HL-60 (cell line): ENCODE measurements around the gene SERPINB13.

Experiments used
- DNase-seq, 2 experiments: peaks; one replicate each; pipeline ENCODE4 v3.0.0-alpha.2; 2010 to 2020; ENCODE audit warnings: low read depth in 1 of 2, low spot score in 1 of 2
- H3K27ac ChIP-seq: fragments of 250-450 bp; sonication (Bioruptor Pico); replicated peaks from 2 replicates; pipeline ENCODE4 v1.5.1; 2020; ENCODE audit warnings: mild to moderate bottlenecking, moderate library complexity
- H3K27me3 ChIP-seq: fragments of 250-450 bp; sonication (Bioruptor Pico); 2 replicates; pipeline ENCODE4 v1.5.1; 2021; ENCODE audit warnings: mild to moderate bottlenecking, moderate library complexity; ENCODE audit not compliant: insufficient read depth, poor library complexity, severe bottlenecking
- H3K4me3 ChIP-seq: replicated peaks from 2 replicates; pipeline ENCODE4 v1.5.1; 2011; ENCODE audit warnings: mild to moderate bottlenecking, control low read depth, low read length; ENCODE audit not compliant: insufficient read depth
- GABPA ChIP-seq: IDR thresholded peaks from 2 replicates; pipeline ENCODE4 v1.6.1; 2012; ENCODE audit warnings: low read depth
- POLR2AphosphoS5 ChIP-seq: IDR thresholded peaks from 2 replicates; pipeline ENCODE4 v1.6.1; 2012; ENCODE audit warnings: low read depth
- SPI1 ChIP-seq: IDR thresholded peaks from 2 replicates; pipeline ENCODE4 v1.6.1; 2012; ENCODE audit warnings: low read depth, mild to moderate bottlenecking, borderline replicate concordance
- long read RNA-seq: library from polyadenylated mRNA; unstranded; transcript quantifications from one replicate; pipeline ENCODE4 v2.0.0, GENCODE V29; 2020
- TF ChIP-seq, protein P1 (sequence below): IDR thresholded peaks from 2 replicates; pipeline ENCODE4 v1.6.1; 2012; ENCODE audit warnings: low read depth; ENCODE audit not compliant: insufficient replicate concordance
- TF ChIP-seq, protein P2 (sequence below): IDR thresholded peaks from one replicate; pipeline ENCODE4 v1.5.1; 2011; ENCODE audit warnings: low read length, control low read depth, inconsistent platforms; ENCODE audit not compliant: insufficient read depth

SERPINB13 gene, protein sequence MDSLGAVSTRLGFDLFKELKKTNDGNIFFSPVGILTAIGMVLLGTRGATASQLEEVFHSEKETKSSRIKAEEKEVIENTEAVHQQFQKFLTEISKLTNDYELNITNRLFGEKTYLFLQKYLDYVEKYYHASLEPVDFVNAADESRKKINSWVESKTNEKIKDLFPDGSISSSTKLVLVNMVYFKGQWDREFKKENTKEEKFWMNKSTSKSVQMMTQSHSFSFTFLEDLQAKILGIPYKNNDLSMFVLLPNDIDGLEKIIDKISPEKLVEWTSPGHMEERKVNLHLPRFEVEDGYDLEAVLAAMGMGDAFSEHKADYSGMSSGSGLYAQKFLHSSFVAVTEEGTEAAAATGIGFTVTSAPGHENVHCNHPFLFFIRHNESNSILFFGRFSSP
- long read RNA-seq: 0 reads

DNA sequence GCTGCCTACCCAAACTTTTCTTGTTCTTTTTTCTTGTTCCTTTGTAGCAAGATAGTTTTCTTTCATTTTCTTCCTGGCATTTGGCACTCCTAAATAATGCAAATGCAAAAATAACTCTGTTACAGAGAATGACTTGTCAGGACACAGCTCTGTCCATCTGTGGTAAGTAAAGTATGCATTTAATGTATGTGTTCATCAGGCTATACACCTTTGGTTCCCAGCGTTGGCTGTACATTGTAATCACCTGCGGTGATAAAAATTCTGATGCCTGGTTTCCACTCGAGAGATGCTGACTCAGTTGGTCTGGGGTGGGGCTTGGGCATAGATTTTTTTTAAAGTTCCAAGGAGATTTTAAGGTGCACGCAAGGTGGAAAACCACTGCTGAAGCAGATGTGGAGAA, at the start of gene SERPINB13:
SERPINB13 (plus strand) TSS at position 378 of the 400 bp plus-strand sequence. CDS start 1,325 bp downstream, outside the sequence.
- DNase-seq: no peak
- no peaks in the 10 kb centered on the region for H3K27me3 ChIP-seq
- no peak within 1 kb of the TSS for H3K4me3 ChIP-seq
- TF ChIP-seq GABPA: no peak
- no peak for TF ChIP-seq POLR2AphosphoS5
- TF ChIP-seq, protein P1, sequence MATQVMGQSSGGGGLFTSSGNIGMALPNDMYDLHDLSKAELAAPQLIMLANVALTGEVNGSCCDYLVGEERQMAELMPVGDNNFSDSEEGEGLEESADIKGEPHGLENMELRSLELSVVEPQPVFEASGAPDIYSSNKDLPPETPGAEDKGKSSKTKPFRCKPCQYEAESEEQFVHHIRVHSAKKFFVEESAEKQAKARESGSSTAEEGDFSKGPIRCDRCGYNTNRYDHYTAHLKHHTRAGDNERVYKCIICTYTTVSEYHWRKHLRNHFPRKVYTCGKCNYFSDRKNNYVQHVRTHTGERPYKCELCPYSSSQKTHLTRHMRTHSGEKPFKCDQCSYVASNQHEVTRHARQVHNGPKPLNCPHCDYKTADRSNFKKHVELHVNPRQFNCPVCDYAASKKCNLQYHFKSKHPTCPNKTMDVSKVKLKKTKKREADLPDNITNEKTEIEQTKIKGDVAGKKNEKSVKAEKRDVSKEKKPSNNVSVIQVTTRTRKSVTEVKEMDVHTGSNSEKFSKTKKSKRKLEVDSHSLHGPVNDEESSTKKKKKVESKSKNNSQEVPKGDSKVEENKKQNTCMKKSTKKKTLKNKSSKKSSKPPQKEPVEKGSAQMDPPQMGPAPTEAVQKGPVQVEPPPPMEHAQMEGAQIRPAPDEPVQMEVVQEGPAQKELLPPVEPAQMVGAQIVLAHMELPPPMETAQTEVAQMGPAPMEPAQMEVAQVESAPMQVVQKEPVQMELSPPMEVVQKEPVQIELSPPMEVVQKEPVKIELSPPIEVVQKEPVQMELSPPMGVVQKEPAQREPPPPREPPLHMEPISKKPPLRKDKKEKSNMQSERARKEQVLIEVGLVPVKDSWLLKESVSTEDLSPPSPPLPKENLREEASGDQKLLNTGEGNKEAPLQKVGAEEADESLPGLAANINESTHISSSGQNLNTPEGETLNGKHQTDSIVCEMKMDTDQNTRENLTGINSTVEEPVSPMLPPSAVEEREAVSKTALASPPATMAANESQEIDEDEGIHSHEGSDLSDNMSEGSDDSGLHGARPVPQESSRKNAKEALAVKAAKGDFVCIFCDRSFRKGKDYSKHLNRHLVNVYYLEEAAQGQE: no peak
- no peak for TF ChIP-seq SPI1
- TF ChIP-seq, protein P2, sequence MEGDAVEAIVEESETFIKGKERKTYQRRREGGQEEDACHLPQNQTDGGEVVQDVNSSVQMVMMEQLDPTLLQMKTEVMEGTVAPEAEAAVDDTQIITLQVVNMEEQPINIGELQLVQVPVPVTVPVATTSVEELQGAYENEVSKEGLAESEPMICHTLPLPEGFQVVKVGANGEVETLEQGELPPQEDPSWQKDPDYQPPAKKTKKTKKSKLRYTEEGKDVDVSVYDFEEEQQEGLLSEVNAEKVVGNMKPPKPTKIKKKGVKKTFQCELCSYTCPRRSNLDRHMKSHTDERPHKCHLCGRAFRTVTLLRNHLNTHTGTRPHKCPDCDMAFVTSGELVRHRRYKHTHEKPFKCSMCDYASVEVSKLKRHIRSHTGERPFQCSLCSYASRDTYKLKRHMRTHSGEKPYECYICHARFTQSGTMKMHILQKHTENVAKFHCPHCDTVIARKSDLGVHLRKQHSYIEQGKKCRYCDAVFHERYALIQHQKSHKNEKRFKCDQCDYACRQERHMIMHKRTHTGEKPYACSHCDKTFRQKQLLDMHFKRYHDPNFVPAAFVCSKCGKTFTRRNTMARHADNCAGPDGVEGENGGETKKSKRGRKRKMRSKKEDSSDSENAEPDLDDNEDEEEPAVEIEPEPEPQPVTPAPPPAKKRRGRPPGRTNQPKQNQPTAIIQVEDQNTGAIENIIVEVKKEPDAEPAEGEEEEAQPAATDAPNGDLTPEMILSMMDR: no peak
- H3K27ac ChIP-seq: peak within 1 kb of the TSS; percentile 54

DNA sequence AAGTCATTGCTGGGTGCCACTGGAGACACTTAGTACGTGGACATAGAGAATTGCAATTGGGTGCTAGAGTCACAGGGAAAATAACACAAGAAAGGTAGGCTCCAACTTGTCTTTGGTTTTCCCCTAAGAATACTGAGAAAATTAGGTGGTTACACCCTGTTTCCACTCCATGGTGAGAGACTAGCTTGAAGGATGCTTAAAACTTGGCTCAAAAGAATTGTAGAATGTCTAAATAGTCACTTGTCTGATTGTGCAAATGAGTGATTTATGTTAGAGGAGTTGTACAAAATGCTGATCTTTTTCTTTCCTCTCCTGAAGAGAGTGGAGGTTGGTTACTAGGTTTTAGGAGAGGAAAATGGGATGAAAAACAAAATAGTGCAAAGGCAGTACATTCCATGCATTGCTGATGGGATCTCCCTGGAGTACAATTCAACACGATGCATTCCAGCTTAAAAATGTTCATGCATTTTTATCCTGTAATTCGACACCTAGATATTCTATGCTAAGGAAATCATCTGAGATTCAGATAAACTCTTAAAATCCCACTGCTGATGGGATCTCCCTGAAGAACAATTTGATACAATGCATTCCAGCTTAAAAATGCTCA, 47.1 kb upstream of the SERPINB13 start:
- TF ChIP-seq, protein P2: no peak
- no peak for TF ChIP-seq POLR2AphosphoS5
- TF ChIP-seq SPI1: no peak
- TF ChIP-seq, protein P1: no peak
- TF ChIP-seq GABPA: no peak
- Histone ChIP-seq H3K27ac (no peak overlapping the region), H3K4me3 (no peak overlapping the region), H3K27me3 (no peaks in the 10 kb centered on the region)
- DNase-seq: no peak

DNA sequence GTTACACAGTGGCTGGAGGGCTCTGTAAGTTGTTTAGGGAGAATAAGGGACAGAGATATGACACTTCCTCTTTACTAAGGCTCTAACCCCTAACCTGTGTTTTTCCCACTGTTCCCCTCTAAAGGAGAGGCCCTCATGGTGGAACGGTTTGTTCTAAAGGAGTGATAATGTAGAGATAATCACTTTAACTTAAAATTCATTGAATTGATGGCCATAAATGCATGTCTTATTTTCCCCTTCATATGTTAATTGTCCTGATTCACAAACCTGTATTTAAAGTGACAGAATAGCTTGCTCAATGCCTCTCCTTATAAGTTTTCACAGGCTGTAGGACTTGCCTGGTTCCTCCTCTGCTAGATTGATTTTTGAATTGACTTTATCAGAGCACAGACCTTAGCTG, 45.1 kb upstream of the SERPINB13 start, which contains the start of gene SERPINB12:
SERPINB12 (plus strand) TSS at position 301 of the 400 bp plus-strand sequence. CDS start 13,791 bp downstream, outside the sequence.
- no peaks in the 10 kb centered on the region for H3K27me3 ChIP-seq
- TF ChIP-seq, protein P2: no peak
- peak; percentile 84 for TF ChIP-seq SPI1
- no peak for TF ChIP-seq GABPA
- TF ChIP-seq, protein P1: no peak
- no peak for DNase-seq
- no peak within 1 kb of the TSS for H3K27ac ChIP-seq
- H3K4me3 ChIP-seq: no peak within 1 kb of the TSS
